BLaER1 (cell line): ENCODE results near the gene NAV2.
"Not testable (repeated sequence)": the region's sequence is repeated elsewhere in the genome, so short reads cannot be mapped to it uniquely, and the experiment has no call there.

ENCODE experiments used
- H3K27ac ChIP-seq: shearing (Covaris generic); formaldehyde crosslinking; 2 replicates; pipeline ENCODE4 v1.8.1; 2022
- H3K27me3 ChIP-seq: shearing (Covaris generic); formaldehyde crosslinking; 2 replicates; pipeline ENCODE4 v1.8.1; 2022
- H3K36me3 ChIP-seq: shearing (Covaris generic); formaldehyde crosslinking; 2 replicates; pipeline ENCODE4 v1.8.1; 2022
- H3K4me1 ChIP-seq: shearing (Covaris generic); formaldehyde crosslinking; 2 replicates; pipeline ENCODE4 v1.8.1; 2022
- H3K4me2 ChIP-seq: shearing (Covaris generic); formaldehyde crosslinking; 2 replicates; pipeline ENCODE4 v1.8.1; 2022
- H3K4me3 ChIP-seq: shearing (Covaris generic); formaldehyde crosslinking; 2 replicates; pipeline ENCODE4 v1.8.1; 2022
- H3K9ac ChIP-seq: shearing (Covaris generic); formaldehyde crosslinking; 2 replicates; pipeline ENCODE4 v1.8.1; 2022
- H3K9me3 ChIP-seq: shearing (Covaris generic); formaldehyde crosslinking; 2 replicates; pipeline ENCODE4 v1.8.1; 2022
- H4K20me1 ChIP-seq: shearing (Covaris generic); formaldehyde crosslinking; 2 replicates; pipeline ENCODE4 v1.8.1; 2022
- Cebpa-rat ChIP-seq: shearing (Covaris generic); IDR thresholded peaks from 2 replicates; pipeline ENCODE4 v1.8.1; 2022

NAV2 gene

GRCh38 chr11:20066783-20067156 is 354.1 kb downstream of the NAV2 start:
- Histone ChIP-seq H3K27me3 (no peaks in the 10 kb centered on the region), H3K4me2 (no peak overlapping the region), H3K4me3 (no peak overlapping the region), H3K9ac (no peak overlapping the region), H4K20me1 (no peaks in the 10 kb centered on the region), H3K27ac (no peak overlapping the region), H3K36me3 (no peaks in the 10 kb centered on the region), H3K9me3 (0 out of 2 replicates have a peak, but pooled peaks cover under 1% of the 10 kb centered on the region), H3K4me1 (no peaks in the 10 kb centered on the region)
- TF ChIP-seq Cebpa-rat = no peak

GRCh38 chr11:20067665-20068064 is 355.0 kb downstream of the NAV2 start:
- Histone ChIP-seq H3K9me3 (0 out of 2 replicates have a peak, but pooled peaks cover 5% of the 10 kb centered on the region), H3K4me3 (no peak overlapping the region)
- no peak for TF ChIP-seq Cebpa-rat

GRCh38 chr11:20068691-20069090 is 356.1 kb downstream of the NAV2 start:
- Histone ChIP-seq H3K27ac (no peak overlapping the region), H4K20me1 (no peaks in the 10 kb centered on the region), H3K36me3 (no peaks in the 10 kb centered on the region), H3K4me1 (no peaks in the 10 kb centered on the region), H3K4me3 (no peak overlapping the region), H3K9ac (no peak overlapping the region), H3K4me2 (no peak overlapping the region), H3K27me3 (no peaks in the 10 kb centered on the region), H3K9me3 (0 out of 2 replicates have a peak, but pooled peaks cover 5% of the 10 kb centered on the region)
- no peak for TF ChIP-seq Cebpa-rat

More at GRCh38 chr11:20067665-20068064, 355.0 kb downstream of the NAV2 start:
- H3K4me2 ChIP-seq = no peak overlapping the region
- H3K27me3 ChIP-seq = no peaks in the 10 kb centered on the region
- H3K4me1 ChIP-seq = no peaks in the 10 kb centered on the region
- no peaks in the 10 kb centered on the region for H4K20me1 ChIP-seq
- H3K36me3 ChIP-seq = no peaks in the 10 kb centered on the region
- no peak overlapping the region for H3K27ac ChIP-seq
- no peak overlapping the region for H3K9ac ChIP-seq

- H3K27me3 ChIP-seq = no peaks in the 10 kb centered on the region
- no peaks in the 10 kb centered on the region for H3K36me3 ChIP-seq
- no peak overlapping the region for H3K4me3 ChIP-seq
- no peak for TF ChIP-seq Cebpa-rat
- H3K4me1 ChIP-seq = no peaks in the 10 kb centered on the region
- no peak overlapping the region for H3K4me2 ChIP-seq
- peaks cover 14% of the 10 kb centered on the region; the same call in 1 of the 2 replicates for H3K9me3 ChIP-seq
- H4K20me1 ChIP-seq = no peaks in the 10 kb centered on the region
- H3K27ac ChIP-seq = no peak overlapping the region
- H3K9ac ChIP-seq = no peak overlapping the region
Measured at GRCh38 chr11:20070459-20070858, 357.8 kb downstream of the NAV2 start.

- Histone ChIP-seq H3K36me3 (no peaks in the 10 kb centered on the region), H3K27me3 (no peaks in the 10 kb centered on the region)
Measured at GRCh38 chr11:20075627-20076026, 363.0 kb downstream of the NAV2 start.

GRCh38 chr11:20078846-20079245 is 366.2 kb downstream of the NAV2 start:
- no peaks in the 10 kb centered on the region for H4K20me1 ChIP-seq
- no peak overlapping the region for H3K4me3 ChIP-seq
- H3K4me1 ChIP-seq = peaks cover 34% of the 10 kb centered on the region
- no peak overlapping the region for H3K9ac ChIP-seq
- no peaks in the 10 kb centered on the region for H3K36me3 ChIP-seq
- peak overlapping the region; percentile 78 for H3K4me2 ChIP-seq
- no peaks in the 10 kb centered on the region for H3K27me3 ChIP-seq
- TF ChIP-seq Cebpa-rat = no peak
- H3K27ac ChIP-seq = 0 out of 2 replicates have a peak overlapping the region, but pooled peaks have one; percentile 18
- H3K9me3 ChIP-seq = peaks cover 10% of the 10 kb centered on the region; the same call in 1 of the 2 replicates

More at GRCh38 chr11:20075627-20076026, 363.0 kb downstream of the NAV2 start:
- Histone ChIP-seq H4K20me1 (no peaks in the 10 kb centered on the region), H3K9ac (no peak overlapping the region), H3K9me3 (peaks cover 15% of the 10 kb centered on the region; the same call in 1 of the 2 replicates), H3K27ac (no peak overlapping the region), H3K4me2 (no peak overlapping the region), H3K4me1 (peaks cover 21% of the 10 kb centered on the region), H3K4me3 (no peak overlapping the region)
- no peak for TF ChIP-seq Cebpa-rat

- H3K9me3 ChIP-seq = peaks cover 4% of the 10 kb centered on the region; the same call in 1 of the 2 replicates
- no peak overlapping the region for H3K4me3 ChIP-seq
- H4K20me1 ChIP-seq = no peaks in the 10 kb centered on the region
- H3K36me3 ChIP-seq = no peaks in the 10 kb centered on the region
- H3K27ac ChIP-seq = 0 out of 2 replicates have a peak overlapping the region, but pooled peaks have one; percentile 18
- no peak for TF ChIP-seq Cebpa-rat
- H3K4me1 ChIP-seq = peaks cover 45% of the 10 kb centered on the region
- peak overlapping the region; percentile 78 for H3K4me2 ChIP-seq
- H3K27me3 ChIP-seq = no peaks in the 10 kb centered on the region
- no peak overlapping the region; the same call in 1 of the 2 replicates for H3K9ac ChIP-seq
Measured at GRCh38 chr11:20080032-20080685, 367.5 kb downstream of the NAV2 start.

- no peak for TF ChIP-seq Cebpa-rat
- H3K9me3 ChIP-seq = no peaks in the 10 kb centered on the region
- H3K27ac ChIP-seq = no peak overlapping the region
- no peaks in the 10 kb centered on the region for H3K36me3 ChIP-seq
- H3K4me3 ChIP-seq = no peak overlapping the region
- H3K27me3 ChIP-seq = no peaks in the 10 kb centered on the region
- H3K4me1 ChIP-seq = peaks cover 55% of the 10 kb centered on the region
- H4K20me1 ChIP-seq = no peaks in the 10 kb centered on the region
- no peak overlapping the region for H3K4me2 ChIP-seq
- H3K9ac ChIP-seq = no peak overlapping the region
Measured at GRCh38 chr11:20081336-20081735, 368.7 kb downstream of the NAV2 start.

- Histone ChIP-seq H3K4me1 (peaks cover 77% of the 10 kb centered on the region), H3K27ac (peak overlapping the region; percentile 37; the same call in 1 of the 2 replicates), H3K4me2 (peak overlapping the region; percentile 44)
- H3K27me3 ChIP-seq, H3K9me3 ChIP-seq, H3K9ac ChIP-seq, H3K36me3 ChIP-seq, H3K4me3 ChIP-seq, H4K20me1 ChIP-seq: not testable (repeated sequence)
Measured at GRCh38 chr11:20083877-20084276, 371.2 kb downstream of the NAV2 start.

- Histone ChIP-seq H3K4me3 (no peak overlapping the region), H3K9me3 (no peaks in the 10 kb centered on the region), H3K36me3 (no peaks in the 10 kb centered on the region), H3K4me1 (peaks cover 77% of the 10 kb centered on the region), H3K27me3 (no peaks in the 10 kb centered on the region), H3K9ac (no peak overlapping the region), H4K20me1 (no peaks in the 10 kb centered on the region), H3K27ac (no peak overlapping the region), H3K4me2 (peak overlapping the region; percentile 15; the same call in 1 of the 2 replicates)
- TF ChIP-seq Cebpa-rat = no peak
Measured at GRCh38 chr11:20084921-20085814, 372.5 kb downstream of the NAV2 start.
